Right lobe of liver (tissue), 4 donors: ENCODE measurements around the gene GBP3.

Experiments used
- CTCF ChIP-seq, 4 donors: fragments of 200-600 bp in 3 of 4; fragments of 450-650 bp in 1 of 4; IDR thresholded peaks; one replicate each; pipeline versions ENCODE4 v1.5.1 to v1.8.0; 2016 to 2022; ENCODE audit warnings: antibody characterized with exemption in 4 of 4, mild to moderate bottlenecking in 2 of 4
- POLR2A ChIP-seq: fragments of 450-650 bp; IDR thresholded peaks from one replicate; pipeline ENCODE4 v1.6.1; 2017; ENCODE audit warnings: antibody characterized with exemption, mild to moderate bottlenecking
- donor health status: DM: no; HTN: no; CAD: no.
- donor health status: DM: no; HTN: no; CAD: no.
- donor health status: DM: no; HTN: yes; CAD: no.

- TF ChIP-seq CTCF (IDR thresholded peaks at IDR 0.05) (no peak), POLR2A (no peak)
Measured at GRCh38 chr1:89041721-89042120, 19.1 kb upstream of the GBP3 start.
